ENCODE data around the gene CCND1.

Gene CCND1

DNA sequence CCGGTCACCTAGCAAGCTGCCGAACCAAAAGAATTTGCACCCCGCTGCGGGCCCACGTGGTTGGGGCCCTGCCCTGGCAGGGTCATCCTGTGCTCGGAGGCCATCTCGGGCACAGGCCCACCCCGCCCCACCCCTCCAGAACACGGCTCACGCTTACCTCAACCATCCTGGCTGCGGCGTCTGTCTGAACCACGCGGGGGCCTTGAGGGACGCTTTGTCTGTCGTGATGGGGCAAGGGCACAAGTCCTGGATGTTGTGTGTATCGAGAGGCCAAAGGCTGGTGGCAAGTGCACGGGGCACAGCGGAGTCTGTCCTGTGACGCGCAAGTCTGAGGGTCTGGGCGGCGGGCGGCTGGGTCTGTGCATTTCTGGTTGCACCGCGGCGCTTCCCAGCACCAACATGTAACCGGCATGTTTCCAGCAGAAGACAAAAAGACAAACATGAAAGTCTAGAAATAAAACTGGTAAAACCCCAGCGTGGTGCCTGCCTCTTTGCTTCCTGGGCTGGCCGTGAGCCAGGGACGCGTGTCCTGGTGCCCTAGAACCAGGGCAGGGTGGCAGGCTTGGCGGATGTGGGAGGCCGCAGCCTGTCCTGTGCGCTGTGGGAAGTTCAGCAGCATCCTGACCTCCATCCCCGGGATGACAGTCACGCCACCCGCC lies 13.2 kb downstream of the CCND1 start:
- no peak for DNase-seq

DNA sequence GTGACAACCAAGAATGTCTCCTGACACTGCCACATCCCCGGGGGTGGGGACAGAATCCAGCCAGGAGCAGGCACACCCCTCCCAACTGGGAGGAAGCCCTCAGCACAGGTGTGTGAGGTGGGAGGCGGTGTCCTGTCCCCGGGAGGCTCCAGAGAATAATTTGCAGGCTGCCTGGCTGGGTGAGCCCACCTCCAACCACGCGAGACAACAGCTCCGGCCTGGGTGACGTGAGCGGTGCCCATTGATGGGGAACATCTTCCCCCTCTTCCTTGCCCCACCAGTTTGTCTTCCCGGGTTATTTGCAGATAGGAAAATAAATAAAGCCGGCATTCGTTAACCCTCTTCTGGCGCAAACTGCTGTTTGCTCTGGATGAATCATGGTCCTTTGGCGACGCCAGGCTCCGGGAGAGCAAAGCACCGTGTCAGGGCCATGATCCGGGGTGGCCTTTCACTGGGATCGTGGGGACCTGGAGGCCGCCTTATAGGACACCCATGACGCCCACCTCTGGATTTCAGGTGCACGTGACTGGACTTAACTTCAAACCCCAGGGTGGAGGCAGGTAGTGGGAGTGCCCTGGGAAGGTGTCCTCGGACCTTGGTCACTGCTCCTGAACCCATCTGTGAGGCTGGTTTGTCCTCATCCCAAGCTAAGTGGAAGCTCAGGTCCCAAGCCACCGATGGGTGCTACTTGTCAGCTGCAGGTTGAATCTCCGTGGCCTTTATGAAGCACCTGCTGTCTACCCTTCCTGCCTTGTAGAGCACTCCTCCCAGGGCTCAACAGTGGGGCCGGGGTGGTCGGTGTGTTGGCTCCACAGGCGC lies 13.9 kb downstream of the CCND1 start:
- DNase-seq = peak; percentile 52 to 66

- DNase-seq = no peak
Observed at GRCh38 chr11:69655479-69656428, 14.8 kb downstream of the CCND1 start.

GRCh38 chr11:69656536-69657455 lies 15.8 kb downstream of the CCND1 start:
- no peak for DNase-seq

DNA sequence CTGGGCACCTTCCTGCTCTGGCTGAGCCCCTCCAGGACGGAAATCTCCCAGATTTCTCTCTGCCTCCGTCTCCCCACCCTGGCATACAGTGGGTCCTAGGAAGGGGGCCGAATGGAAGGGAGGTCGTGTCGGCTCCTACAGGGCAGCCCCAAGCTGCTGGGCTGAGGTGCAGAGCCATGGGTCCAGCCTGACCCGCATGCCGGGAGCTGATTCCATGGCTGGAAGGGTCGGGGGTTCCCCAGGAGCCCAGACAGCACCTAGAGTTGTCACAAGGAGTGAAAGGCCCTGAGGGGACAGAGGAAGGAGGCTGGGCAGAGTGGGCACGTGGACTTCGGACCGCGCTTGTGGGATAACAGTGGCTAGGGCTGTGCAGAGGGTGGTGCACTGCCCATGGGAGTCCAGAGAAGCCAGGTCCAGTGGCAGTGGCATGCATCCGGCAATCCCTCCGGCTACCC lies 16.5 kb downstream of the CCND1 start:
- no peak for DNase-seq

GRCh38 chr11:69657911-69658625 lies 17.1 kb downstream of the CCND1 start:
- DNase-seq = no peak

GRCh38 chr11:69658626-69659450 lies 17.9 kb downstream of the CCND1 start:
- no peak for DNase-seq

DNA sequence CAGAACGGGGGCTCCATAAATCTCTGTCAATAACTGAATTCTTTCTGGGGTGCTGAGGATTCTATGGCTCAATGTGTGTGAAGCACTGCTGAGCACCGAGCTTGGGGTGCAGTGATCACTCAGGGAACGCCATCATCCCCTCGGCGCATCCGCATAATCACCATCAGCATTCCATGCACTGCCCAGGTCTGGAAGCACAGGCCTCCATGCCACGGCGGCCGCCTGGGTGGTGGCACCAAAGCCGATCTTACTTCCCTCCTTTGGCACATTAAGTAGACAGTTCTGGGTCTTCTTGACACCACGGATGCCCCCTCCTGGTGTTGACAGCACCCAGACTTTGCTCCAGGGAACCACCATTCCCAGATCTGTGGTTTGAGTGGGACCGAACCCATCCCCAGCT lies 18.6 kb downstream of the CCND1 start:
- DNase-seq = no peak

- no peak for DNase-seq
Observed at GRCh38 chr11:69660001-69660500, 19.1 kb downstream of the CCND1 start.

GRCh38 chr11:69661413-69661715 lies 20.4 kb downstream of the CCND1 start:
- DNase-seq = no peak

DNA sequence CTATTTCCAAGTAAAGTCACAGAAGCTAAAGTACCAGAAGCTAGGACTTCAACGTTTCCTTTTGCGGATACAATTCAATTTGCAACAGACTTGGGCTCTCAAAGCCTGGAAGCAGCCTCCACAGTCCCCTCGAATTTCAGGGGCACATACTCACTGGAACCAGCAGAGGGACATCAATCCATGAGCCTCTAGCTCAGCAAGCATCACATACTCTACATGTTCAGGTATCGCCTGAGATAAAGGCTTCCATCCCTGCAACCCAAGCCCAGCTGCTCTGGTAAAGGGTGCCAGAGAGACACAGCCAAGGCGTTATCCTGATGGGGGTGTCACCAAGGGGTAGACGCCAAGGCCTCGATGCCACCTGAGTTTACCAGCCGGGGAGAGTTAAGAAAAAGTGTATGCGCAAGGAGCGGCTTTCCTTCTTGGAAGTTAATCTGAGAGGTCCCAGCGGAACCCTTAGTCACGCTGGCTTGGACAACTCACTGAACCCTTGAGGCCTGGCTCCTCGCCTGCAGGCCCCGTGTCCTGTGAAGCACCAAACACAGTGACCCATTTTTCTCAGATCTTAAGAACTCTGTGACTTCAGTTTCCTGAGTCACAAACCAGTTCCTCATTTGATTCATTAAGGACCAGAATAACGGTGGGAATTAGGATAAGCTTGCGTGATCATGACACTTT lies 21.2 kb downstream of the CCND1 start:
- DNase-seq = no peak

- DNase-seq = no peak
Observed at GRCh38 chr11:69662806-69663205, 21.9 kb downstream of the CCND1 start.

GRCh38 chr11:69663326-69663725 lies 22.4 kb downstream of the CCND1 start:
- DNase-seq = no peak

DNA sequence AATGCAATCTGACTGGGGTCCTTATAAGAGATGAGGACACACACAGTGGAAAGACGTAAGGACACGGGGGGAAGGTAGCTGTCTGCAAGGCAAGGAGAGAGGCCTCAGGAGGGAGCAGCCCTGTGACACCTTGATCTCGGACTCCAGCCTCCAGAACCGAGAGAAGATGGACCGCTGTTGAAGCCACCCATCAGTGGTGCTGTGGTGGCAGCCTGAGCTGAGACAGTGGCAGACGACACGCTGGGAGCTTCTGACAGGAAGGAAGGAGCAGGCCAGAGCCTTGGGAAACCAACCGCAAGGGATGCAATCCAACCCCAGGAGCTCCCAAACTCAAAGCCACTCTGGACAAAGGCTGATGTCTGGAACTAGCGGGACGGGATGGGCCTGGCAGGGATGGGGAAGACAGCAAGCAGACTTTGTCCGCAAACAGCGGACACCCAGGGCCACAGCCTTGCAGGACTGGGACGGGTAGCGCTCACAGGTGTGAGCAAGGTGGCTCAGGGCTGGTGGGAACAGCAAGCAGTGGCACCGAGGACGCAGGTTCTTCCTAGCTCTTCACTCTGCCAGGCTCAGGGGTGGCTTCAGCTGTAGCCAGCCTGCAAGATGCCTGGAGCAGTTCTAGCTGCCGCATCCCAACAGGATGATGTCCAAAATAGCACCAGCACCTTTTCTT lies 23.3 kb downstream of the CCND1 start:
- DNase-seq = no peak

DNA sequence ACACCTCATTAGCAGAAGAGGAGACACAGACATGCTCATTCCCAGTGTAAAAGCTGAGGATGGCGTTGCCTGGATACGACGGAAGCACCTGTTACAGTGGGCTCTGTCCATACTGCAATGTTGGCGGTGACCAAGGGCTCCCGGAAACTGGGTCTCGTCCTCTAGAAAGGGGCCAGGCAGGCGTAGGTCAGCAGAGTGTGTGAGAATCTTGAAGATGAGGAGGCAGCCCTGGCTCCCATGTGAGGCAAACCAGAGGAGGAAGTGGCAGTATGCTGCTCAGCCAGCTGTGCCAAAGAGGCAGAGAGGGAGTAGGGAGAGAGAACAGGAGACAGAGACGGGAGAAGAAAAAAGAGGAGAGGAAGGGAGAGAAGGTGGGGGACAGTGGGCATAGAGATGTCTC lies 23.9 kb downstream of the CCND1 start:
- DNase-seq = no peak

- DNase-seq = no peak
Observed at GRCh38 chr11:69665669-69666068, 24.7 kb downstream of the CCND1 start.

GRCh38 chr11:69666261-69666660 lies 25.3 kb downstream of the CCND1 start:
- no peak for DNase-seq

- DNase-seq = no peak
Observed at GRCh38 chr11:69666752-69667536, 26.0 kb downstream of the CCND1 start.

Data from NCI-H526 (cell line).